GM12875 (cell line): ENCODE measurements around the gene ATXN10.

ENCODE experiments used
- H3K4me3 ChIP-seq: one replicate; pipeline ENCODE4 v1.5.1; 2011; ENCODE audit warnings: low read depth, low read length, control low read depth
- CTCF ChIP-seq: IDR thresholded peaks from 2 replicates; pipeline ENCODE4 v1.5.1; 2011; ENCODE audit warnings: low read depth, mild to moderate bottlenecking, control low read depth, inconsistent platforms, low read length, moderate library complexity, borderline replicate concordance; ENCODE audit not compliant: insufficient read depth

Gene ATXN10

GRCh38 chr22:45832959-45833580 lies 161.4 kb downstream of the ATXN10 start:
- no peak overlapping the region for H3K4me3 ChIP-seq
- no peak for TF ChIP-seq CTCF

- H3K4me3 ChIP-seq: no peak overlapping the region
- no peak for TF ChIP-seq CTCF
Measured at GRCh38 chr22:45833613-45834012, 162.0 kb downstream of the ATXN10 start.

GRCh38 chr22:45834241-45834640 lies 162.6 kb downstream of the ATXN10 start:
- H3K4me3 ChIP-seq: no peak overlapping the region
- TF ChIP-seq CTCF: no peak

GRCh38 chr22:45834795-45835194 lies 163.2 kb downstream of the ATXN10 start:
- TF ChIP-seq CTCF: no peak
- H3K4me3 ChIP-seq: no peak overlapping the region

GRCh38 chr22:45836418-45837169 lies 165.0 kb downstream of the ATXN10 start:
- H3K4me3 ChIP-seq: no peak overlapping the region
- no peak for TF ChIP-seq CTCF

- TF ChIP-seq CTCF: no peak
Measured at GRCh38 chr22:45837508-45837907, 165.9 kb downstream of the ATXN10 start.

More at GRCh38 chr22:45837508-45837907, 165.9 kb downstream of the ATXN10 start:
- H3K4me3 ChIP-seq: no peak overlapping the region
